WTC11 (cell line): ENCODE data around the gene CNOT9. TPM values are rescaled to one million over a fixed set of nuclear protein-coding genes. Genes with fewer than 3 reads are reported as not detected.

ENCODE experiments used
- ATAC-seq: fragments of 200-7000 bp; cut with Tn5 transposase; 2 replicates; pipeline ENCODE4 v1.10.0; 2021; ENCODE audit warnings: mild to moderate bottlenecking, moderate library complexity
- CTCF ChIA-PET: fragments of 300-600 bp; sonication (Branson Sonifier 250); formaldehyde crosslinking; loops from one replicate; lab custom pipeline; 2021; ENCODE audit warnings: antibody characterized with exemption; lab: Charles Lee
- POLR2A ChIA-PET: fragments of 350-600 bp; sonication (Branson Sonifier 250); formaldehyde crosslinking; loops from one replicate; lab custom pipeline; 2021; ENCODE audit warnings: antibody characterized with exemption; lab: Charles Lee
- DNase-seq: peaks from one replicate; pipeline ENCODE4 v3.0.0; 2021; ENCODE audit warnings: low spot score
- H3K27ac Mint-ChIP-seq: 2 replicates; pipeline ENCODE4 v1.8.0; 2021; ENCODE audit warnings: mixed read lengths
- H3K27me3 Mint-ChIP-seq: 2 replicates; pipeline ENCODE4 v1.8.0; 2021; ENCODE audit warnings: low read depth, mild to moderate bottlenecking, moderate library complexity, mixed read lengths
- H3K36me3 Mint-ChIP-seq: 2 replicates; pipeline ENCODE4 v1.8.0; 2021; ENCODE audit warnings: mixed read lengths
- H3K4me1 Mint-ChIP-seq: 2 replicates; pipeline ENCODE4 v1.8.0; 2022; ENCODE audit warnings: mixed read lengths
- H3K4me3 Mint-ChIP-seq: 2 replicates; pipeline ENCODE4 v1.8.0; 2021; ENCODE audit warnings: mild to moderate bottlenecking, moderate library complexity, mixed read lengths
- H3K9me3 Mint-ChIP-seq: 2 replicates; pipeline ENCODE4 v1.8.0; 2021; ENCODE audit warnings: mixed read lengths
- ARID4B ChIP-seq: sonication (generic); formaldehyde crosslinking; IDR thresholded peaks from 2 replicates; pipeline ENCODE4 v1.8.0; 2023; ENCODE audit warnings: missing genetic modification reagents, mild to moderate bottlenecking, borderline replicate concordance
- E2F5 ChIP-seq: sonication (generic); formaldehyde crosslinking; IDR thresholded peaks from 2 replicates; pipeline ENCODE4 v1.8.1; 2022; ENCODE audit warnings: mild to moderate bottlenecking, moderate library complexity, missing genetic modification reagents
- EMX1 ChIP-seq: fragments of 250-450 bp; sonication (Bioruptor Pico); IDR thresholded peaks from 2 replicates; pipeline ENCODE4 v1.8.0; 2021; ENCODE audit warnings: mild to moderate bottlenecking
- ESRRA ChIP-seq: sonication (generic); formaldehyde crosslinking; IDR thresholded peaks from 2 replicates; pipeline ENCODE4 v1.8.1; 2022; ENCODE audit warnings: mild to moderate bottlenecking, missing genetic modification reagents, borderline replicate concordance
- GABPB1 ChIP-seq: sonication (generic); formaldehyde crosslinking; IDR thresholded peaks from 2 replicates; pipeline ENCODE4 v1.8.1; 2023; ENCODE audit warnings: mild to moderate bottlenecking, missing genetic modification reagents
- NR3C1 ChIP-seq: sonication (generic); formaldehyde crosslinking; conservative IDR thresholded peaks from 2 replicates; pipeline ENCODE4 v1.8.1; 2023; ENCODE audit warnings: low read depth, mild to moderate bottlenecking, missing genetic modification reagents
- OVOL2 ChIP-seq: fragments of 250-450 bp; sonication (Bioruptor Pico); IDR thresholded peaks from 2 replicates; pipeline ENCODE4 v1.9.0; 2021; ENCODE audit warnings: mild to moderate bottlenecking, borderline replicate concordance
- RELA ChIP-seq: sonication (generic); formaldehyde crosslinking; IDR thresholded peaks from 2 replicates; pipeline ENCODE4 v1.8.1; 2022; ENCODE audit warnings: missing genetic modification reagents, mild to moderate bottlenecking, borderline replicate concordance
- SMAD4 ChIP-seq: sonication (generic); formaldehyde crosslinking; IDR thresholded peaks from 2 replicates; pipeline ENCODE4 v1.8.0; 2022; ENCODE audit warnings: mild to moderate bottlenecking, missing genetic modification reagents
- TEAD4 ChIP-seq: sonication (generic); formaldehyde crosslinking; IDR thresholded peaks from 2 replicates; pipeline ENCODE4 v1.8.0; 2022; ENCODE audit warnings: mild to moderate bottlenecking, missing genetic modification reagents
- ZNF232 ChIP-seq: sonication (generic); formaldehyde crosslinking; IDR thresholded peaks from 2 replicates; pipeline ENCODE4 v1.8.0; 2022; ENCODE audit warnings: mild to moderate bottlenecking, missing genetic modification reagents
- ZNF416 ChIP-seq: fragments of 250-450 bp; sonication (Bioruptor Pico); IDR thresholded peaks from 2 replicates; pipeline ENCODE4 v1.9.0; 2021; ENCODE audit warnings: mild to moderate bottlenecking, inconsistent platforms
- ZNF671 ChIP-seq: fragments of 250-450 bp; sonication (Bioruptor Pico); IDR thresholded peaks from 2 replicates; pipeline ENCODE4 v1.8.0; 2021; ENCODE audit warnings: mild to moderate bottlenecking
- ZSCAN18 ChIP-seq: fragments of 250-450 bp; sonication (Bioruptor Pico); IDR thresholded peaks from 2 replicates; pipeline ENCODE4 v2.1.2; 2022; ENCODE audit warnings: mild to moderate bottlenecking, moderate library complexity
- total RNA-seq: library from RNA; stranded (reverse); gene quantifications from 3 replicates; pipeline ENCODE4 v1.2.3, GENCODE V29; 2021
- TF ChIP-seq, protein P1 (sequence below): sonication (generic); formaldehyde crosslinking; IDR thresholded peaks from 2 replicates; pipeline ENCODE4 v1.8.0; 2022; ENCODE audit warnings: mild to moderate bottlenecking, missing genetic modification reagents
- TF ChIP-seq, protein P2 (sequence below): fragments of 250-450 bp; sonication (Bioruptor Pico); IDR thresholded peaks from 2 replicates; pipeline ENCODE4 v1.9.0; 2021; ENCODE audit warnings: mild to moderate bottlenecking
- TF ChIP-seq, protein P3 (sequence below): sonication (generic); formaldehyde crosslinking; IDR thresholded peaks from 2 replicates; pipeline ENCODE4 v1.8.1; 2023; ENCODE audit warnings: mild to moderate bottlenecking, missing genetic modification reagents, moderate library complexity
- TF ChIP-seq, protein P4 (sequence below): sonication (generic); formaldehyde crosslinking; IDR thresholded peaks from 2 replicates; pipeline ENCODE4 v1.8.1; 2023; ENCODE audit warnings: mild to moderate bottlenecking, missing genetic modification reagents, moderate library complexity

Gene CNOT9
- total RNA-seq, 1 experiment from 2014 or later: 62.6 TPM

DNA sequence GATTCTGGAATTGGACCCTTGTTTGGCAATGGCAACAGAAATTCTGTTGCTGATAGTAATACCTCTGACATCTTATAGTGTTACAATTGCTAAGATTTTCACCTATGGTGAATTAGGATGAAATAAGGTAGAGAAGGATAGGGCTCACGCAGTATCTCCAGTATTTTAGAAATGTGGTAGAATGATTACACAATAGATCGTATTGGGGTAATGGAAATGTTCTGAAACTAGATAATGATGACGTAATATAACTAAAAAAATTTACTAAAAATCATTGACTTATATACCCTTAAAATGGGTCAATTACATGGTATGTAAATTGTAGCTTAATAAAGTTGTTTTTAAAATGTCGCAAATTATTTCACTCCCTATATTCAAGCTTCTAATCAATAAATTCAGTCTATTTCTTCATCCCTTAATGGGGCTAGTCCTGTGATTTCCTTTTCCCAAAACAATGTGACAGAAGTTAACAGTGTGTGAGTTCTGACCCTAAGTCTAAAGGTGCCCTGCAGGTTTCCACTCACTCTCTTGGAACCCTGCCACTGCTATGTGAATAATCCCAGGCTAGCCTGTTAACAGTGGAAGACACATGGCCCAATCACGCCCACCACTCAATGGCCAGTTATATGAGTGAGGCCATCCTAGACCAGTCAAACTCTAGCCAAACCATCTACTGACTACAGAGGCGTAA is 31.7 kb upstream of the CNOT9 start:
- no peak for ATAC-seq
- TF ChIP-seq, protein P1, sequence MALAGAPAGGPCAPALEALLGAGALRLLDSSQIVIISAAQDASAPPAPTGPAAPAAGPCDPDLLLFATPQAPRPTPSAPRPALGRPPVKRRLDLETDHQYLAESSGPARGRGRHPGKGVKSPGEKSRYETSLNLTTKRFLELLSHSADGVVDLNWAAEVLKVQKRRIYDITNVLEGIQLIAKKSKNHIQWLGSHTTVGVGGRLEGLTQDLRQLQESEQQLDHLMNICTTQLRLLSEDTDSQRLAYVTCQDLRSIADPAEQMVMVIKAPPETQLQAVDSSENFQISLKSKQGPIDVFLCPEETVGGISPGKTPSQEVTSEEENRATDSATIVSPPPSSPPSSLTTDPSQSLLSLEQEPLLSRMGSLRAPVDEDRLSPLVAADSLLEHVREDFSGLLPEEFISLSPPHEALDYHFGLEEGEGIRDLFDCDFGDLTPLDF (CRISPR knock-in tag): no peak
- no peak for TF ChIP-seq ZSCAN18 (CRISPR knock-in tag)
- TF ChIP-seq, protein P2, sequence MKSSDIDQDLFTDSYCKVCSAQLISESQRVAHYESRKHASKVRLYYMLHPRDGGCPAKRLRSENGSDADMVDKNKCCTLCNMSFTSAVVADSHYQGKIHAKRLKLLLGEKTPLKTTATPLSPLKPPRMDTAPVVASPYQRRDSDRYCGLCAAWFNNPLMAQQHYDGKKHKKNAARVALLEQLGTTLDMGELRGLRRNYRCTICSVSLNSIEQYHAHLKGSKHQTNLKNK: no peak
- TF ChIP-seq NR3C1: no peak
- no peak for TF ChIP-seq EMX1
- no peak for TF ChIP-seq ZNF671 (CRISPR knock-in tag)
- no peak for TF ChIP-seq E2F5 (CRISPR knock-in tag)
- TF ChIP-seq, protein P3, sequence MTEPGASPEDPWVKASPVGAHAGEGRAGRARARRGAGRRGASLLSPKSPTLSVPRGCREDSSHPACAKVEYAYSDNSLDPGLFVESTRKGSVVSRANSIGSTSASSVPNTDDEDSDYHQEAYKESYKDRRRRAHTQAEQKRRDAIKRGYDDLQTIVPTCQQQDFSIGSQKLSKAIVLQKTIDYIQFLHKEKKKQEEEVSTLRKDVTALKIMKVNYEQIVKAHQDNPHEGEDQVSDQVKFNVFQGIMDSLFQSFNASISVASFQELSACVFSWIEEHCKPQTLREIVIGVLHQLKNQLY (CRISPR knock-in tag): no peak
- TF ChIP-seq ZNF416: no peak
- TF ChIP-seq, protein P4, sequence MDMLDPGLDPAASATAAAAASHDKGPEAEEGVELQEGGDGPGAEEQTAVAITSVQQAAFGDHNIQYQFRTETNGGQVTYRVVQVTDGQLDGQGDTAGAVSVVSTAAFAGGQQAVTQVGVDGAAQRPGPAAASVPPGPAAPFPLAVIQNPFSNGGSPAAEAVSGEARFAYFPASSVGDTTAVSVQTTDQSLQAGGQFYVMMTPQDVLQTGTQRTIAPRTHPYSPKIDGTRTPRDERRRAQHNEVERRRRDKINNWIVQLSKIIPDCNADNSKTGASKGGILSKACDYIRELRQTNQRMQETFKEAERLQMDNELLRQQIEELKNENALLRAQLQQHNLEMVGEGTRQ (CRISPR knock-in tag): no peak
- TF ChIP-seq ESRRA (CRISPR knock-in tag): no peak
- no peak for TF ChIP-seq TEAD4 (CRISPR knock-in tag)
- no peak for TF ChIP-seq RELA (CRISPR knock-in tag)
- no peak for TF ChIP-seq GABPB1 (CRISPR knock-in tag)
- no peak for TF ChIP-seq SMAD4
- no peak for TF ChIP-seq ZNF232
- TF ChIP-seq ARID4B (CRISPR knock-in tag): no peak
- no peak for TF ChIP-seq OVOL2
- CTCF ChIA-PET: no interaction called here
- H3K27ac Mint-ChIP-seq: no peak overlapping the region
- no peaks in the 10 kb centered on the region for H3K9me3 Mint-ChIP-seq
- peaks cover 43% of the 10 kb centered on the region for H3K36me3 Mint-ChIP-seq
- H3K27me3 Mint-ChIP-seq: no peaks in the 10 kb centered on the region
- POLR2A ChIA-PET: no interaction called here
- no peaks in the 10 kb centered on the region for H3K4me1 Mint-ChIP-seq
- no peak overlapping the region for H3K4me3 Mint-ChIP-seq
- DNase-seq: no peak
